ENCODE results near the gene KCNIP4.

DNA sequence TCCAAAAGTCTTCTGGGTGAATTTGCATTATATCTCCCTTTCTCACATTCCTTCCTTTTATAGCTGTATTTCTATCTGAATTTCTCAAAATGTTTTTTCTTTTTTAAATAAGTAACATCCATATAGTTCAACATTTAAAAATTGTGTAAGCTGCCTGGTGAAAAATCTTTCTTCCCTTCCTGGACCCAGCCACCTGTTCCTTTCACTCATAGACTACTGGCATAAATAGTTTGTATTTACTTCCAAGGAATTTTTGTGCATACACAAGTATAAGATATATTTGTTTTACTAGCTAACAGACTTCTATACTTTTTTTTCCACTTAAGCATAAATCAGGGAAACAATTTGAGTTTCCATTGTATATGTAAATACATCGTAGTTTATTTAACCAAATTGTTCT lies 1212.6 kb downstream of the KCNIP4 start:
- TF ChIP-seq, protein P1, sequence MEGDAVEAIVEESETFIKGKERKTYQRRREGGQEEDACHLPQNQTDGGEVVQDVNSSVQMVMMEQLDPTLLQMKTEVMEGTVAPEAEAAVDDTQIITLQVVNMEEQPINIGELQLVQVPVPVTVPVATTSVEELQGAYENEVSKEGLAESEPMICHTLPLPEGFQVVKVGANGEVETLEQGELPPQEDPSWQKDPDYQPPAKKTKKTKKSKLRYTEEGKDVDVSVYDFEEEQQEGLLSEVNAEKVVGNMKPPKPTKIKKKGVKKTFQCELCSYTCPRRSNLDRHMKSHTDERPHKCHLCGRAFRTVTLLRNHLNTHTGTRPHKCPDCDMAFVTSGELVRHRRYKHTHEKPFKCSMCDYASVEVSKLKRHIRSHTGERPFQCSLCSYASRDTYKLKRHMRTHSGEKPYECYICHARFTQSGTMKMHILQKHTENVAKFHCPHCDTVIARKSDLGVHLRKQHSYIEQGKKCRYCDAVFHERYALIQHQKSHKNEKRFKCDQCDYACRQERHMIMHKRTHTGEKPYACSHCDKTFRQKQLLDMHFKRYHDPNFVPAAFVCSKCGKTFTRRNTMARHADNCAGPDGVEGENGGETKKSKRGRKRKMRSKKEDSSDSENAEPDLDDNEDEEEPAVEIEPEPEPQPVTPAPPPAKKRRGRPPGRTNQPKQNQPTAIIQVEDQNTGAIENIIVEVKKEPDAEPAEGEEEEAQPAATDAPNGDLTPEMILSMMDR (IDR thresholded peaks at IDR 0.05; ENCODE audit: poor library complexity) = no peak
- no peak for TF ChIP-seq EZH2 (IDR thresholded peaks at IDR 0.05; ENCODE audit: borderline replicate concordance)
- no peak for TF ChIP-seq EZH2phosphoT487 (IDR thresholded peaks at IDR 0.05; ENCODE audit: low read depth, severe bottlenecking, unreplicated experiment)

Data from hepatocyte (in vitro differentiated cells).